DMS153 (cell line): ENCODE results near the gene FBXO33.

Experiments
- DNase-seq: peaks from one replicate; lab custom pipeline; 2025; lab: John Stamatoyannopoulos, UW

Gene FBXO33

DNA sequence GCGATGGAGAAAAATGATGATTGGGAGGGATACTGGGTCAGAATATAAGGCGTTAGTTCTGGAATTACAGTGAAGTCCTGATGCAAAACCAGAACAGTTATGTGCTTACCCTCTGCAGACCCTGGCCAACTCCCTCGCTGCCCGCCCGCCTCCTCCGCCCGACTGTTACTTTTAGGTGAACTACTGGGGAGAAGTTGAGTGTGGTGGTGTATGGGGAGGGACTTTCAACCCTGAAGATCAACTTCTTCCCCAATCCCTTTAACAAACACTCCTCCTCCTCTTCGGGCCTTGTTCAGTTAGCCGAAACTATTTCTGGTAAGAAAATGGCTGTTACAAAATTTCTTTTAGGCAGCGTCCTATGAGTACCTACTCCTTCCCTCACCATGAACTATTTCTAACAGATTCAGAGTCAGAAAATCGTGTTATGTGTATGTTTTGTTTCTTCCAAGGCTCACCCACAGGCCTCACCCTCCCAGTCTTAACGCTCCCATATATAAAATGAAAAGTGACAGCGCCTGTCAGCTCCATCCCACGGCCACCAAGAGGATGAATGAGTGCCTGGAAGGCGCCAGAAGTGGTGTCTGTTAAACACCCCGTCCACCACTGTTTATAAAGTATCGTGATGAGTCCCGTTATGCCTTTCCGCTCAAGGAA is 1.3 kb downstream of the FBXO33 start:
- DNase-seq, result no peak

DNA sequence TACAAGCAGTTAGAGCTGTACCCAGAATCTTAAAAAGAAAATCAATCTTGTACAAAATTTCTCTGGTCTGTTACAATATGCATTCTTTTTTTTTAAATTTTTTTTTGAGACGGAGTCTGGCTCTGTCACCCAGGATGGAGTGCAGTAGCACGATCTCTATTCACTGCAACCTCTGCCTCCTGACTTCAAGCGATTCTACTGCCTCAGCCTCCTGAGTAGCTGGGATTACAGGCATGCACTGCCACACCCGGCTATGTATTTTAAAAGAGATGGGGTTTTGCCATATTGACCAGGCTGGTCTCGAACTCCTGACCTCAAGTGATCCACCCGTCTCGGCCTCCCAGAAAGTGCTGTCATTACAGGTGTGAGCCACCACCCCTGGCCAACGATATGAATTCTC is 4.1 kb downstream of the FBXO33 start:
- DNase-seq, result no peak

DNA sequence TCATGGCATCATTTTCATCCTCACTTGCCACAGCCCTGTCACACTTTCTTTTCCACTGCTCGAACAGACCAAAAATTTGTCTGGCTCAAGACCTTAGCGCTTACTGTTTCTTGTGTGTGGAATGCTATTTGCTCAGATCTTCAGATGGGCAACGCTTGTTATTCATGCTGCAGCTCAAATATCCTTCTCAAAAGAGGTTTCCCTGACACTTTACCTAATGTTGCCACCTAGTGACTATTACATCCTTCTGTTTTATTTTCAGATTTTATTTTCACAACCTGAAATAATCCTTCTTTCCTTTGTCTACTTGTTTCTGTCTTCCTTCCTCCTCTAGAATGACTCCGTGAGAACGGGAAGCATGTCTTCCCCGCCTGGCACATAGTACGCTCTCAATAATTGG is 5.6 kb downstream of the FBXO33 start:
- peak; percentile 24 for DNase-seq

DNA sequence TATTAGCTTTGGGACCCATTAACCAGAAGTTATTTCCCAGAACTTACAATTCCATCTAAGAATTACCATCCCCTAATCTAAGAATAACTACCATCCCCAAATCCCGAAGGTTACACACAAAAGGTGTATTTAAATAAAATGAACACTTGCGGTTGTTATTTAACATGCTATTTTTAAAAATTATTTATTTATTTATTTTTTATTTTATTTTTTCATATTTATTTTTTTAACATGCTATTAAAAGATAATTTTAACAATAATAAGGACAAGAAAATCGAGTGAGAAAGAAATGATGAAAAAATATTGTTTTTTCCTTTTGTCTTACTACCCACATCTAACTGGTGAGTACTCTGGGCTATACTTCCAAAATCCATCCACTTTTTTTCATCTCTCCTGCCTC is 6.3 kb downstream of the FBXO33 start:
- no peak for DNase-seq

DNA sequence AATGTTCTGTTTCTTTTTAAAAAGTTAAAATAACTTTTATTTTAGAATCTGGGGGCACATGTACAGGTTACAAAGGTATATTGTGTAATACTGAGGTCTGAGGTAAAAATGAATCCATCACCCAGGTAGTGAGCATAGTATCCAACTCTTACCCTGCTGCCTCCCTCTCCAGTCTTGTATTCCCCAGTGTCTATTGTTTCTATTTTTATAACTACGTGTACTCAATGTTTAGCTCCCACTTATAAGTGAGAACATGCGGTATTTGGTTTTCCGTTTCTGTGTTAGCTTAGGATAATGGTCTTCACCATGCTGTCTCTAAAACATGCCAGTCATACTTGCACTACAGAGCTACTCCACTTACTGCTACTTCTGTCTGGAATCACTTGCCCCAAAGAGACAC is 8.4 kb downstream of the FBXO33 start:
- no peak for DNase-seq

DNA sequence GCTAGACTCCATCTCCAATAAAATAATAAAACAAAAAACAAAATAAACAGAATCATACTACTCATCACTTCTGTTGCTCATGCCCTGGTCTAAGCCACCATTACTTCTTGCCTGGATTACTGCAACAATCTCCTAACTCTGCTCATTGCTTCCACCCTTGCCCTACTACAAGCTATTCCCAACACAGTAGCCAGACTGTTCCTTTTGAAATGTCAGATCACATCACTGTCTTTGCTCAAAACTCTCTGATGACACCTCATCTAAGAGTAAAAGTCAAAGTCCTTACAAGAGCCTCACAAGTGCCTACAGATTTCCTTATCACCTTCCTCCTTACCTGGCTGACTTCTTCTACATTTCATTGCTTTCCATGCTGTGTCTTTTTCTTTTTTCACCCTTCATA is 10.0 kb downstream of the FBXO33 start:
- no peak for DNase-seq

DNA sequence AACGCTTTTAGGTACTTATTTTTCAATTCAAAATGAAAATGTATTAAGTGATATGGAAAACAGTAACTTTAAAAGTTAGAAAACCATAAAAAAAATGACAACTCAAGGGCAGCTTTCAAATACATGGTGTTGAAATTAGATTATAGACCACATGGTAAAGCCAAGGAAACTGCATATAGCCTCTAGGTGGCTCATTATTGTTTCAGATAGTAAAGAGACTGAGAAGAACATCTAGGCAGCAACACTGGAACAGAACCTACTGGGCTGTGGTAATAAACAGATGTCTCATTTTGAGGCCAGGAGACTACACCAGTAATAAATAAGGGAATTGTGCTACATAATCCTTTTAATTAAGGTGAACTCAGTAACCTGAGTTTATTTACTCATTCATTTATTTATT is 13.0 kb downstream of the FBXO33 start:
- no peak for DNase-seq

DNA sequence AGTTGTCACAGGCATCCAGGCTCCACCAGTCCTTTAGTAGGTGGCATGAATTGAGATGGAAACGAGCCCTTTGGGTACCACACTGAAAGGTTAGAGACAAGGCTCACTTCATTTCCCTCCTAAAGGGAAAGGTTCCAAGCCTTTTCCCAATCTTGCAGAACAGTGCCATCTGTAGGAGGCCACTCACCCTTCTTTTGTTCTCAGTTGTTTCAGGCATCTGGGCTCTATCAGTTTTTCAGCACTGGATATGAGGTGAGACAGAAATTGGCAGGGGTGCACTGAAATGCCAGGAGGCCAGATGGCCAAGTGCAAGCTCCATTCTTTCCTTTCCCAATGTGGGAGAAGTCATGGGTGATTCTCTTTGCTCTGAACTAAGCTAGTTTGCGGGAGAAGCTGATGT is 15.2 kb downstream of the FBXO33 start:
- DNase-seq, result no peak

DNA sequence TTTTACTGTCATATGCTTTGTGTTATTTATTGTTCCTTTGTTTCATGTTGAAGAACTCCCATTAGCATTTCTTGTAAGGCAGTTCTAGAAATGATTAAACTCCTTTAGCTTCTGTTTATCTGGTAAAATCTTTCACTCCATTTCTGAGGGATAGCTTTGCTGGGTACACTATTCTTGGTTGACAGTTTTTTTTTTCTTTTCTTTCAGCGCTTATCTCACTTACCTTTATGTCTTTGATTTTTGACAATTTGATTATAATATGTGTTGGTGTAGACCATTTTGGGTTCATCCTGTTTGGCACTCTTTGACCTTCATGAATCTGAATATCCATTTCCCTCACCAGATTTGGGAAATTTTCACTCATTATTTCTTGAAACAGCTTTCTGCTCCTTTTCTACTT is 16.2 kb downstream of the FBXO33 start:
- DNase-seq, result no peak

DNA sequence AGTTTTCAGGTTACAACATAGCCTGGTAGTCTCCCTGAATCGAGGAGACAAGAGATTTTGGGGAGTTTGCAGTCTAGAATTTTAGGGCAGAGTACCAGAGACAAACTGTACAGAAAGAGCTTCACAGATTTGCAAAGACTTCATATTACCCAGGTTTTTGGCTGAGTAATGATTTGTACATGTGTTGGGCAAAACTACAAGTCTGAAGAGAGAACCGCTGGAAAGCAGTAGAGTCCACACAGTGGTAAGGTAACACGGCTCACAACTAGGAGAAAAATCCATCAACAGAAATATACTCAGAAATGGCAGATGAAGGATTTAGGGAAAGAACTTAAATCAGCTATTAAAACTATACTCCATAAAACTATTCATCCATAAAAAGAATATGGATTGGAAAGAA is 25.7 kb downstream of the FBXO33 start:
- no peak for DNase-seq

DNA sequence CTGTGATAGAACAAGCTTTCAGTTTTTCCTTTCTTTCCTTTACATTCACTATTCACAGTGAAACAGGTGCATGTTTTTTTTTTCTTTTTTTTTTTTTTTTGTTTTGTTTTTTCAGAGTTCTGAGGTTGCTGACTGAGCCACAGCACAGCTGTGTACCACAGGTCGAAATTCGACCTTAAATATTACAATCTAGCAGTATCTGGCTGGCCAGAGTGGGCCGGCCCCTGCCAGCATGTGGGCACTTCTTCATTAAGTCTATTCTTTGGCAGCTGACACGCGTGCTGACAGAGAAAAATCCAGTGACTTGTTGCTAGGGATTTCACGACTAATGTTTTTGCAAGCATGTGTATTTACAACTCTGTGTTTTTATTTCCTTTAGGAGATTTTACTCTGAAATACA is 33.9 kb downstream of the FBXO33 start:
- no peak for DNase-seq

DNA sequence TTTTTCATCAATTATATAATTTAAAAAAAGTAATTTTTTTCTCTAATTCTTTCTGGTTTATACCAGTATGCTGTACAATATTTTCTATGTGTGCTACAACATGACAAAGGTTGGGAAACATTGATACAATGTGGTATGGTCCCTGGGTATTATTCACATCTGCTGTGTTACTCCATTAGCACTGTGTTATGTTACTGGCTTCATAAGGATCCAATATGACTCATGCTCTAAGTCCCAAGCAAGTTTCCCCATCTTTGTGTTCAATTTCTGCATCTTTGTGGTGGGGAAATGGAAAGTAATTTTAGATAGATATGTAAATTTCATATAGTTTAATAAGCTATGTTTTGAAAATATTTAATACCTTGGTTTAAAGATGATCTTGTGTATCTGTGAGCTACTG is 35.8 kb downstream of the FBXO33 start:
- no peak for DNase-seq

DNA sequence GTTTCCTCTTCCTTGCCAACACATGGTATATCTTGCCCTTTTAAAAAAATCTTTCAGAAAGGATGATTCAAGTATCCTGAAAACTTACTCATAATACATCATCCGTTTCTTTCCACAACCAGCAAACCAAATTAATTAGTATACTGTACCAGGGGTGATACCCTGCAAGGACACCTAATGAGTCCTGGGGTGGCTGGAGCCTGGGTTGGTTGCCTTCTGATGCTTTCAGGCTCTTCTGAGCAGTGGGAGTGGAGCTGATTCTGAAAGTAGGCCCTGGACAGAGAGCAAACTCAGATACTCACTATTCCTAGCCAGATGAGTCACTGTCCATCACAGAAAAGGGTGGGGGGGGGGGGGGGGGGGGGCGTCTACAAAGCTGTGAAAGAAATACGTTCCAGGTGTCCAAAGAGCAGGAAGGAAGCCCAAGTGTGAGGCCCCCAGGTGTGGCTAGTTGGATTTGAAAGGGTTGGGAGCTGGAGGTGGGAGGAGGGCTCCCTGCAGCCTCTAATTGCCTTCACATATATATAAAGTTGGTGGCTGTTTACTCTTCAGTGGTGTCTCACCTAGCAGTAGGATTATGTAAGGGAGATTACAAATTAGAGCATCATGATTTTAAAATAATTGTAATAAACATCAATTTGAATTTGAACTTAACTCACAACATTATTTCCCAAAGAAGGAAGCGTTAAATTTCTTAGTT is 36.5 kb downstream of the FBXO33 start:
- DNase-seq, result no peak

DNA sequence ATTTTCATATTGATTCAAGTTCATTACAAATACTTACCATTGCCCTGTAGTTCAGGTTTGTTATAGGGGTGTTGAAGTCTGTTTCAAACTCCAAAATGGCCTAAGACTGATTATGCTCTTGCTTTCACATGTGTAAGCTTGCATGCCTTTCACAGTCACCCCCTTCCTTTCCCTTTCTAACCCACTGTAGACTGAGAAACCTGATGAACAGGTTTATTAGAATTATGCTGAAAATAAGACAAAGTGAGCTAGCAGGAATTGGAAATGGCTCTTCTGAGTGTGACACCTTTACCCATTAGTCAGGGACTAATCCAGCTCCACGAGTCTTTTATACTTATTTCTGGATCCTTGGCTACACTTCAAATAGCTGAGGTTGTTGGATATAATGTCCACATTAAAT is 38.9 kb downstream of the FBXO33 start:
- DNase-seq, result no peak

DNA sequence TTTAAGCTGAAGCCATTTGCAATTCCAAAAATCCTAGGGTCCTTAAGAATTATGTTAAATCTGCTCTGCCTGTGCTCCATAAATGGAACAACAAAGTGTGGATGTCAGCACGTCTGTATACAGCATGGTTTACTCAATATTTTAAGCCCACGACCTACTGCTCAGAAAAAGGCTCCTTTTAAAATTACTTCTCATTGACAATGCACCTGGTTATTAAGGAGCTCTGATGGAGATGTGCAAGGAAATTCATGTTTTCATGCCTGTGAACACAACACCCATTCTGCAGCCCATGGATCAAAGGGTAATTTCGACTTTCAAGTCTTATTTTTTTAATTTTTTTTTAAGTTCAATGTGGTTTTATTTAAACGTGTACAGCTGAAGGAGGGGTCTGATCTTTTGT is 48.1 kb downstream of the FBXO33 start:
- DNase-seq, result no peak

DNA sequence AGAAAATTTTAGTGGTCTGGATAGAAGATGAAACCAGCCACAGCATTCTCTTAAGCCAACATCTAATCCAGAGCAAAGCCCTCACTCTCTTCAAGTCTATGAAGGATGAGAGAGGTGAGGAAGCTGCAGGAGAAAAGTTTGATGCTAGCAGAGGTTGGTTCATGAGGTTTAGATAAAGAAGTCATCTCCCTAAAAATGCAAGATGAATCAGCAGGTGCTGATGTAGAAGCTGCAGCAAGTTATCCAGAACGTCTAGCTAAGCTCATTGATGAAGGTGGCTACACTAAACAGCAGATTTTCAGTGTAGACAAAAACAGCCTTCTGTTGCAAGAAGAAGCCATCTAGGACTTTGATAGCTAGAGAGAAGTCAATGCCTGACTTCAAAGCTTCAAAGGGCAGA is 48.5 kb downstream of the FBXO33 start:
- no peak for DNase-seq

DNA sequence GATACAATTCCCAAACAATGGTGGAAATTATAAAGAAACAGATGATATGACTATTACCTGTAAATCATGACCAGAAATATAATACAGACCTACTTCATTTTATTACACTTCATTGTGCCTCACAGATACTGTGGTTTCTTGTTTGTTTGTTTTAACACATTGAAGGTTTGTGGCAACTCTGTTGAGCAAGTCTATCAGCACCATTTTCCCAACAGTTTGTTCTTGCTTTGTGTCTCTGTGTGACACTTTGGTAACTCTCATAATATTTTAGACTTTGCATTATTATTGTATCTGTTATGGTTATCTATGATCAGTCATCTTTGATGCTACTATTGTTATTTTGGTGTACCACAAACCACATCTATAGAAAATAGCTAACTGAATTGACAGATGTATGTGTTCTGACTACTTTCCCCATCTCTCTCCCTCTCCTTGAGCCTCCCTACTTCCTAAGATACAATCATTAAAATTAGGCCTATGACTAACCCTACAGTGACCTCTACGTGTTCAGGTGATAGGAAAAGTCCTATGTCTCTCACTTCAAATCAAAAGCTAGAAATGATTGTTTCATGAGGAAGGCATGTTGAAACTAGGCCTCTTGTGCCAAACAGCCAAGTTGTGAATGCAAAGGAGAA is 49.1 kb downstream of the FBXO33 start:
- DNase-seq, result no peak

DNA sequence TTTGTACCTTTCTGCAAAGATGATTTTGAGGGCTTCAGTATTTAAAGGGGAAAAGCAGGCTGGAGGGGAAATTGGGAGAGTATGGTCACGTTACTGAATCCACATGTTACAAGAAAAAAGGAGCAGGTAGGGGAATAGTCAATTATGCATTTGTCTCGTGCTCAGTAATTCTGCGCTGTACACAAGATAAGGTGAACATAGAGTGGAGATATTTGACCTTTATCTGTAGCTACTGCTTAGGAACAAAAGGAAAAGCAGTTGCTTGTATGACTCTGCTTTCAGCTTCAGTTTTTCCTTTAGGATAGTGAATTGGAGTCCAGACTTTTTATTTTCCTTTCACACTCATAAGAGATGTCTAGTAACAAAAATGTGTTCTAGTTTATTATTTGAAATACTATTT is 49.8 kb downstream of the FBXO33 start:
- no peak for DNase-seq

DNA sequence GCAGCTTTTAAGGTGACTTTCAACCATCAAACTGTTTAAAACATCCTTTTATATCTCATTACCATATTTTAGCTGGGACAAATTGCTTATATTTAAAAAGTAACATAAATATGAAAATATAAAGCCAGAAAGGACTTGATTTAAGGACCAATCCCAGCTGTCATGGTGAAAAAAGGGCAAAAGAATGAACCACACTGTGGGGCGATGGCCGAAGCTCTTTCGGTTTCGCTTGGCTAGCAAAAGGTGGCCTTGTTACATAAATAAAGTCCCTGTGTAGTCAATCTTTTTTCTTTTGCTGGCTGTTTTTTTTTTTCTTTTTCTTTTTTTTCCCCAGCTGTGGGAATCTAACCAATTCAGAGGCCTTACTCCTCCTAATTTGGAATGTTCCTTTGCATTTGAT is 50.9 kb downstream of the FBXO33 start:
- DNase-seq, result no peak

DNA sequence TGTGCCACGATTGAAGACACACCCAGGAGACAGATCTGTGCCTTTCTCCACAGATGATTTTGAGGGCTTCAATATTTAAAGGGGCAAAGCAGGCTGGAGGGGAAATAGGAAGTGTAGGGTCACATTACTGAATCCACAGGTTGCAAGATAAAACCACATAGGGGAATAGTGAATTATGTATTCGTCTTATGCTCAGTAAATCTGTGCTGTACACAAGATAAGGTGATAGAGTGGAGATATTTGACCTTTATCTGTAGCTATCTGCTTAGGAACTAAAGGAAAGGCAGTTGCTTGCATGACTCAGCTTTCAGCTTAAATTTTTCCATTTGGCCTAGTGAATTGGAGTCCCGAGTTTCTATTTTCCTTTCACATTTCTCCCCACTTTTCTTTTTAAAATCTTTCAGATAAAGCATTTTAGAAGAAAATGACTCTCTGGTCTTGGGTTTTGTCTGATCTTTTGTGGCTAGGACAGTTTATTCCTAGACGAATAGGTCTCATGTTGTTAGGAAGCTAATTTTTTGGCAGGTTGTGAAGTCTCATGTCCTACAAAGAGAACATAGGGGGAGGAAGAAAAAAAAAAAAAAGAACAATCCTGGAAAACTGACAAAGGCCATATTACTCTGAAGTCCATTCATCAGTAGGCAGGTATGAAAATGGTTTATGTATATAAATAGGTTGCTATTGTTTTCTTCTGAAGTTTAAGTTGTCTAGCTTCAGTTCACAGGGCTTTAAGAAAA is 55.4 kb downstream of the FBXO33 start:
- no peak for DNase-seq

DNA sequence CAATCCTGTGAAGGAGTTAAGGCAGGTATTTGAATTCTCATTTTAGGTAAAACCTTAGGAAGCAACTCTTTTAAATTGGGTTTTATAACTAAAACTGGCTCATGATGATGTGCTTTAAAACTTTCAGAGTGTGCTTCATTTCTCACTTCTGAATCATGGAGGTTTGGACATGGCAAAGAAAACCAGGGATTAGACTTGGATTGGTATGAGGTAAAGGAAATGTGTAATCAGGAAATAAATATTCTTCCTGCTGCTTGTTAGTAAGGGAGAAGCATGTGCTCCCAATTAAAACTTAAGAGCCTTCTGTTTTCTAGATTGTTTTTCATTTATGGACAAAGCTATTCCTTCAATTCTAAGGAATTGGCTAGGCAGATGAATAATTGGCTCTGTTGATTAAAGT is 57.4 kb downstream of the FBXO33 start:
- DNase-seq, result no peak

DNA sequence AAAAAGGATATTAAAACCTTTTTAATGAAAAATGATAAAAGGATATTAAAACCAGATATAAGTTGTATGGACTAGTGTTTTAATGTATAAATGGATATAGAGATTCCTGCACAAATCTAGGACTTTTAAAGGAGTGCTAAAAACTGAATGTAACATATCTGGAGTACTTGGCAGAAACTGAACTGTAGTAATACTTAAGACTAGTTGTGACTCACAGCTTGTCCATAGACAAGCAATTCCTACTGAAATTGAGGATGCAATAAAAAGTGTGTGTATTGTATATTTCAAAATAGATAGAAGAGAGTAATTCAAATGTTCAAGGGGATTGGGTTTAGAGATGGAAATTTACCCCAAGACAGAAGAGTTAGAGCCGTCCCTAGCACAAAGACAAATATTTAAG is 59.6 kb downstream of the FBXO33 start:
- no peak for DNase-seq

DNA sequence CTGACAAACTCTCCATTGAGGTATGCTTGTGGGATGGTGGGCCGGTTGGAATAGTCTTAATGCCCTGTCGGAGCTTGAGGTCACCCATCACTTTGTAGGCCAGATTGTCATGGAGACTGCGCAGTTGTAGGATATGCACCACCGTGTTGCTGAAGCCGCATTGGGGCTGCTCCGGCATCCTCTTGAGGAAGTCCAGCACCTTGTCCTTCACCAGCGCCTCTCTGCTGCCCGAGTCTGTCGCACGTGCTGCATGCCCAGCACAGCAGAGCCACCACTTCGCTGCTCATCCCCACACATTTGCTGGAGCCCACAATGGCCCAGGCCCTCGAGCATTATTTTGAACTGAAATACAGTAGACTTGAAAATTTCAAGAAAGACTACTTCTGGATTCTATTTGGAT is 61.8 kb downstream of the FBXO33 start:
- DNase-seq, result no peak
